OCI-LY7 (cell line): ENCODE data around the gene CPT2. TPM values are rescaled to one million over a fixed set of nuclear protein-coding genes. Genes with fewer than 3 reads are reported as not detected.

ENCODE experiments used
- BruUV-seq: library from RNA; stranded (reverse); fragments of 400-500 nt; replicated peaks from 2 replicates; lab custom pipeline; 2021; lab: Mats Ljungman, UMichigan
- CTCF ChIA-PET: fragments of 300-600 bp; sonication (Branson Sonifier 250); formaldehyde crosslinking; loops from one replicate; lab custom pipeline; 2022; ENCODE audit warnings: antibody characterized with exemption; ENCODE audit not compliant: unreplicated experiment; lab: Charles Lee
- POLR2A ChIA-PET: fragments of 300-600 bp; sonication (Branson Sonifier 250); formaldehyde crosslinking; loops from one replicate; lab custom pipeline; 2022; ENCODE audit warnings: antibody characterized with exemption; lab: Charles Lee
- DNase-seq: peaks from one replicate; pipeline ENCODE4 v3.0.0-alpha.2; 2015; ENCODE audit warnings: low spot score
- H2AFZ ChIP-seq: fragments of 200-600 bp; sonication (generic), shearing (Covaris generic); 2 replicates; pipeline ENCODE4 v1.6.1; 2014; ENCODE audit warnings: mild to moderate bottlenecking, antibody characterized with exemption, low read length, moderate library complexity
- H3K27ac ChIP-seq: fragments of 200-600 bp; sonication (generic); 2 replicates; pipeline ENCODE4 v1.5.1; 2014; ENCODE audit warnings: mixed run types, low read depth, mild to moderate bottlenecking, moderate library complexity, low read length, inconsistent platforms; ENCODE audit not compliant: poor library complexity, severe bottlenecking
- H3K36me3 ChIP-seq: fragments of 200-600 bp; sonication (generic); 2 replicates; pipeline ENCODE4 v1.6.1; 2014; ENCODE audit warnings: mild to moderate bottlenecking, antibody characterized with exemption, low read length, moderate library complexity, mixed read lengths; ENCODE audit not compliant: insufficient read depth
- H3K4me1 ChIP-seq: fragments of 200-600 bp; sonication (generic); 2 replicates; pipeline ENCODE4 v1.5.1; 2014; ENCODE audit warnings: mild to moderate bottlenecking, low read length; ENCODE audit not compliant: insufficient read depth, poor library complexity, severe bottlenecking
- H3K4me2 ChIP-seq: fragments of 200-600 bp; sonication (generic); 2 replicates; pipeline ENCODE4 v1.6.1; 2014; ENCODE audit warnings: mild to moderate bottlenecking, low read length
- H3K4me3 ChIP-seq: fragments of 200-600 bp; sonication (generic); 2 replicates; pipeline ENCODE4 v1.5.1; 2014; ENCODE audit warnings: mild to moderate bottlenecking, low read depth, low read length; ENCODE audit not compliant: poor library complexity, severe bottlenecking
- H3K79me2 ChIP-seq: fragments of 200-600 bp; sonication (generic); 2 replicates; pipeline ENCODE4 v1.6.1; 2016; ENCODE audit warnings: low read depth, mild to moderate bottlenecking, low read length, moderate library complexity, mixed read lengths; ENCODE audit not compliant: insufficient read depth
- H3K9me2 ChIP-seq: fragments of 200-600 bp; sonication (generic); 2 replicates; pipeline ENCODE4 v1.6.1; 2016; ENCODE audit warnings: mild to moderate bottlenecking, low read length, mixed read lengths; ENCODE audit not compliant: insufficient read depth
- H3K9me3 ChIP-seq: fragments of 200-600 bp; sonication (generic); 2 replicates; pipeline ENCODE4 v1.6.1; 2014; ENCODE audit warnings: mild to moderate bottlenecking, mixed run types, low read length, mixed read lengths
- H4K20me1 ChIP-seq: fragments of 200-600 bp; sonication (generic); 2 replicates; pipeline ENCODE4 v1.6.1; 2014; ENCODE audit warnings: mild to moderate bottlenecking, antibody characterized with exemption, low read length, moderate library complexity, mixed read lengths; ENCODE audit not compliant: insufficient read depth
- EZH2phosphoT487 ChIP-seq: fragments of 200-600 bp; sonication (generic); IDR thresholded peaks from 2 replicates; pipeline ENCODE4 v1.6.1; 2018; ENCODE audit warnings: low read depth, borderline replicate concordance, mild to moderate bottlenecking, mixed run types, antibody characterized with exemption, low read length, moderate library complexity, mixed read lengths
- intact Hi-C: fragments of 100-400 bp; cut with micrococcal nuclease; formaldehyde crosslinking; loops from one replicate; pipeline ENCODE4 v1.10.0; 2022; ENCODE audit not compliant: unreplicated experiment
- total RNA-seq, 2 experiments: library from RNA; depleted of rRNA in 1 of 2; stranded (reverse); fragments of >200 nt in 1 of 2; shearing (Covaris generic) in 1 of 2; gene quantifications; 2 replicates each; pipeline ENCODE4 v1.2.3, GENCODE V29; 2014 to 2022
- TF ChIP-seq, protein P1 (sequence below): fragments of 200-600 bp; sonication (generic); conservative IDR thresholded peaks from 2 replicates; pipeline ENCODE4 v1.5.1; 2014; ENCODE audit warnings: mild to moderate bottlenecking, antibody characterized with exemption, low read length, moderate library complexity, mixed read lengths

The CPT2 gene
- total RNA-seq, 2 experiments from 2014 or later, result 19.9 to 26.6 TPM

DNA sequence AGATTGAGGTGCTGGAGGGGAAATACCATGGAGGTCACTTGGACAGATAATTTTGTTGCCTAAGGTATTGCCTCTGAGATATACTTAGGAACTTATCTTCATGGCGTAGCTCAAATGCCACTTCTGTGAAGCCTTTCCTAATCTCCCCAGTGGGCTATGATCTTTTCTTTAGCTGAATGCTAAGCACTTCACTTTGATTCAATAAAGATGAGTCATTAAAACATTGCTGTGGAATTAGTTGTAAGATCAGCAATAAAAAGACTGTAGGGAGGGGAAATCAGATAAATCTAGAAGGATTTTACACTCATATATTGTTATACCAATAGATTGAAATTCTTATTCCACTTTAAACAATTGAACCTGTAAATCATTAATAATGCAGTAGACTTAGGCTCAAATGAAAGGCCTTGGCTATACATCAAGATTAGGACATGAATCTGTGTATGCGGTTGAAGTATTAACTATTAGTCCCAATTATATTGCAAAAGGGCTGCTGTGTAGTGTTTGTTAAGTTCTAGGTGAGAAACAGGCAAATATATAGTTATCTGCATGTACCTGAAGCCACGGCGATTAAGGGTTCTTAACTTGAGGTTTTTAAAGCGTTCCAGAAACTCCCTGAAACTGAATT is 60.9 kb downstream of the CPT2 start:
- Histone ChIP-seq H2AFZ (no peak overlapping the region), H3K79me2 (no peaks in the 10 kb centered on the region), H3K27ac (no peak overlapping the region), H3K36me3 (peaks cover 97% of the 10 kb centered on the region), H3K9me3 (no peaks in the 10 kb centered on the region), H4K20me1 (no peaks in the 10 kb centered on the region; the same call in 1 of the 2 replicates), H3K4me3 (no peak overlapping the region), H3K9me2 (no peaks in the 10 kb centered on the region), H3K4me1 (peaks cover 17% of the 10 kb centered on the region), H3K4me2 (no peak overlapping the region)
- ChIA-PET POLR2A (no interaction called here), CTCF (no interaction called here)
- TF ChIP-seq EZH2phosphoT487, result no peak
- TF ChIP-seq, protein P1, sequence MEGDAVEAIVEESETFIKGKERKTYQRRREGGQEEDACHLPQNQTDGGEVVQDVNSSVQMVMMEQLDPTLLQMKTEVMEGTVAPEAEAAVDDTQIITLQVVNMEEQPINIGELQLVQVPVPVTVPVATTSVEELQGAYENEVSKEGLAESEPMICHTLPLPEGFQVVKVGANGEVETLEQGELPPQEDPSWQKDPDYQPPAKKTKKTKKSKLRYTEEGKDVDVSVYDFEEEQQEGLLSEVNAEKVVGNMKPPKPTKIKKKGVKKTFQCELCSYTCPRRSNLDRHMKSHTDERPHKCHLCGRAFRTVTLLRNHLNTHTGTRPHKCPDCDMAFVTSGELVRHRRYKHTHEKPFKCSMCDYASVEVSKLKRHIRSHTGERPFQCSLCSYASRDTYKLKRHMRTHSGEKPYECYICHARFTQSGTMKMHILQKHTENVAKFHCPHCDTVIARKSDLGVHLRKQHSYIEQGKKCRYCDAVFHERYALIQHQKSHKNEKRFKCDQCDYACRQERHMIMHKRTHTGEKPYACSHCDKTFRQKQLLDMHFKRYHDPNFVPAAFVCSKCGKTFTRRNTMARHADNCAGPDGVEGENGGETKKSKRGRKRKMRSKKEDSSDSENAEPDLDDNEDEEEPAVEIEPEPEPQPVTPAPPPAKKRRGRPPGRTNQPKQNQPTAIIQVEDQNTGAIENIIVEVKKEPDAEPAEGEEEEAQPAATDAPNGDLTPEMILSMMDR, result no peak
- no TSS peak for BruUV-seq
- DNase-seq, result no peak
- intact Hi-C loops, result no loop called here

DNA sequence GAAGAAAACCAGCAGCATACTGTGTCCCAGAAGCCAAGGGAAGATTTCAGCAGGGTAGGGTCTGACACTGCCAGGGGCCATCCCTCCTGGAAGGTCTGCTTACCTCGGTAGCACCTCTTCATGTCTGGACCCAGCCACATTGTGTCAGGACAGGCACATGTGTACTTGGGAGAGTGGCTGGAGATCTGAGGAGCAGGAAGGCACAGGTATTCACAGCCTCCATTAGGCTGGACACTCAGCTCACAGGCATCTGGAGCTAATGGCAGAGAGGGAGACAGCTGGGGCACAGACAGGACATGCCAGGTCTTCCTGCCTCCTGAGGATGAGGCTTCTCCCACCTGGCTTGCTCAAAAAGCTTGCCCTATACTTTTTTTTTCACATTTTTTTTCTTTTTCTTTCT is 61.6 kb downstream of the CPT2 start:
- Histone ChIP-seq H3K4me1 (peaks cover 17% of the 10 kb centered on the region), H2AFZ (no peak overlapping the region), H4K20me1 (no peaks in the 10 kb centered on the region; the same call in 1 of the 2 replicates), H3K27ac (no peak overlapping the region), H3K4me2 (no peak overlapping the region), H3K79me2 (no peaks in the 10 kb centered on the region), H3K9me3 (no peaks in the 10 kb centered on the region), H3K4me3 (no peak overlapping the region), H3K9me2 (no peaks in the 10 kb centered on the region), H3K36me3 (peaks cover 98% of the 10 kb centered on the region)
- ChIA-PET CTCF (no interaction called here), POLR2A (interaction anchor here (0.6 kb wide), 1 partner anchor 966 kb away, joined by 3 read pairs; no protein-coding TSS in a partner anchor)
- TF ChIP-seq, protein P1, result no peak
- no peak for TF ChIP-seq EZH2phosphoT487
- intact Hi-C loops, result no loop called here
- BruUV-seq, result no TSS peak
- no peak for DNase-seq

DNA sequence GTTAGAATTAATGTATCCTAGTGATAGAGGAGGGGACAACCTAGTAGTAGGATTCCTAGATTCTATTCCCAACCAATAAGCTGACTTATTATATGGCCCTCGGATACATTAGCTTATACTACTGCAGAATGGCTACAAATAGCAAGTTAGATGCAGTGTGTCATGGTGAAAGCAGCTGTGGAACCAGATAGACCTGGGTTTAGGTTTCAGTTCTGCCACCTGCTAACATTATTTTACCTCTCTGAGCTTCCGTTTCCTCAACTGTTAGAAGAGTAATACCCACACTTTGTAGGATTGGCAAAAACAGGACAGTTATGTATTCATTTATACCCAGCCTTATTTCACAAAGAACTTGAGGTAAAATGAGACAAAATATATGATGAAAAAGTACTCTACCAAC is 63.3 kb downstream of the CPT2 start:
- Histone ChIP-seq H3K9me3 (no peaks in the 10 kb centered on the region), H3K4me3 (no peak overlapping the region), H3K9me2 (no peaks in the 10 kb centered on the region), H3K4me2 (peak overlapping the region; percentile 34), H3K79me2 (no peaks in the 10 kb centered on the region), H4K20me1 (no peaks in the 10 kb centered on the region; the same call in 1 of the 2 replicates), H3K4me1 (peaks cover 17% of the 10 kb centered on the region), H2AFZ (no peak overlapping the region), H3K27ac (peak overlapping the region; percentile 54), H3K36me3 (peaks cover 99% of the 10 kb centered on the region)
- no TSS peak for BruUV-seq
- ChIA-PET POLR2A (interaction anchor here (0.6 to 1.0 kb wide), 4 partner anchors 13 to 163 kb away, joined by 3 to 6 read pairs (median 4); partner anchors contain the start of gene MAGOH), CTCF (no interaction called here)
- intact Hi-C loops, result no loop called here
- TF ChIP-seq, protein P1, result no peak
- no peak for TF ChIP-seq EZH2phosphoT487
- peak; percentile 57 for DNase-seq
